ENCODE measurements around the gene LMBRD2. TPM values are rescaled to one million over a fixed set of nuclear protein-coding genes. Genes with fewer than 3 reads are reported as not detected.

The LMBRD2 gene
- polyA plus RNA-seq, 3 donors = 2.1 to 6.4 (median 2.3) TPM

DNA sequence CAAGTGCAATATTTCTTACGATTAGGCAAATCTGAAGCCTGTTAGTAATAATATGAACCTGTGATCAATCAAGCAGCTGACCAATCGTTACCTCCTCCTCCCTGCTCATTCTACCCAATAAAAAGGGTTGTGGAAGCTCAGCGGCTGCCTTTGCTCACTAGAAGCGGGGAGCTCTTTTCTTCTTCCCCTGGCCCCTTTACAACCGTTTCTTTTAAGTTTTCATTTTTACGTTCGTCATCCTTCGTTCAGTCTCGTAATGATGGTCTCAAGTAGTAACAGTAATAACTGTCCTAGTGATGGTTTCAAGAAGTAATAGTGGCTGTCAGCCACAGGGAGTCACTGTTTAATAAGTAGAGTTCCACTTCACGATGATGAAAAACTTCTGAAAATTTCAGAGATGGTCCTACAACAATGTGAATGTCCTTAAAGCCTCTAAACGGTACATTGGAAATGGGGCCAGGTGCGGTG, 91.2 kb downstream of the LMBRD2 start:
- H2AFZ ChIP-seq (ENCODE audit: insufficient read depth, low read depth, low read length, poor library complexity, severe bottlenecking) = no peak overlapping the region
- no peaks in the 10 kb centered on the region for H3K27me3 ChIP-seq (ENCODE audit: control insufficient read depth in 2 of 2, insufficient read depth in 2 of 2, low read length in 2 of 2)
- WGBS (ENCODE audit: insufficient coverage) = 79% methylated on average over 3 of the region's 12 CpGs
- no peaks in the 10 kb centered on the region for H4K20me1 ChIP-seq (ENCODE audit: insufficient read depth, low read length)
- no peak for DNase-seq
- TF ChIP-seq, protein P1, sequence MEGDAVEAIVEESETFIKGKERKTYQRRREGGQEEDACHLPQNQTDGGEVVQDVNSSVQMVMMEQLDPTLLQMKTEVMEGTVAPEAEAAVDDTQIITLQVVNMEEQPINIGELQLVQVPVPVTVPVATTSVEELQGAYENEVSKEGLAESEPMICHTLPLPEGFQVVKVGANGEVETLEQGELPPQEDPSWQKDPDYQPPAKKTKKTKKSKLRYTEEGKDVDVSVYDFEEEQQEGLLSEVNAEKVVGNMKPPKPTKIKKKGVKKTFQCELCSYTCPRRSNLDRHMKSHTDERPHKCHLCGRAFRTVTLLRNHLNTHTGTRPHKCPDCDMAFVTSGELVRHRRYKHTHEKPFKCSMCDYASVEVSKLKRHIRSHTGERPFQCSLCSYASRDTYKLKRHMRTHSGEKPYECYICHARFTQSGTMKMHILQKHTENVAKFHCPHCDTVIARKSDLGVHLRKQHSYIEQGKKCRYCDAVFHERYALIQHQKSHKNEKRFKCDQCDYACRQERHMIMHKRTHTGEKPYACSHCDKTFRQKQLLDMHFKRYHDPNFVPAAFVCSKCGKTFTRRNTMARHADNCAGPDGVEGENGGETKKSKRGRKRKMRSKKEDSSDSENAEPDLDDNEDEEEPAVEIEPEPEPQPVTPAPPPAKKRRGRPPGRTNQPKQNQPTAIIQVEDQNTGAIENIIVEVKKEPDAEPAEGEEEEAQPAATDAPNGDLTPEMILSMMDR (IDR thresholded peaks at IDR 0.05) = no peak
- no peak overlapping the region for H3K4me3 ChIP-seq (replicated peaks in 1 of 3; ENCODE audit: low read depth in 2 of 3, low read length in 3 of 3)
- no peak overlapping the region for H3K4me2 ChIP-seq (replicated peaks; ENCODE audit: extremely low read depth, low read length, poor library complexity, severe bottlenecking)
- peaks cover 1 to 6% (median 2%) of the 10 kb centered on the region in 3 donors for H3K27me3 Mint-ChIP-seq (ENCODE audit: low read depth in 3 of 3)
- no peak overlapping the region for H3K9ac ChIP-seq (ENCODE audit: insufficient read depth, low read length, poor library complexity, severe bottlenecking)
- no peaks in the 10 kb centered on the region for H3K4me1 ChIP-seq (ENCODE audit: control insufficient read depth in 1 of 2, insufficient read depth in 2 of 2, low read length in 2 of 2)
- no peaks in the 10 kb centered on the region for H3K79me2 ChIP-seq (ENCODE audit: insufficient read depth, low read length)
- no peaks in the 10 kb centered on the region for H3K36me3 Mint-ChIP-seq
- no peaks in the 10 kb centered on the region for H3K36me3 ChIP-seq (replicated peaks in 1 of 2; ENCODE audit: control insufficient read depth in 1 of 2, insufficient read depth in 2 of 2, low read length in 2 of 2)
- no peak overlapping the region for H3K27ac ChIP-seq (ENCODE audit: low read depth in 1 of 2, low read length in 2 of 2)
- H3K4me1 Mint-ChIP-seq = no peaks in the 10 kb centered on the region
- peaks cover 0 to 5% (median 0%) of the 10 kb centered on the region in 7 donors for H3K9me3 Mint-ChIP-seq
- H3K27ac Mint-ChIP-seq = no peak overlapping the region
- H3K9me3 ChIP-seq (replicated peaks in 1 of 2; ENCODE audit: control insufficient read depth in 1 of 2, insufficient read depth in 1 of 2, low read length in 2 of 2) = no peaks in the 10 kb centered on the region
- intact Hi-C loops (cut with micrococcal nuclease) = no loop called here
- no peak overlapping the region for H3K4me3 Mint-ChIP-seq

DNA sequence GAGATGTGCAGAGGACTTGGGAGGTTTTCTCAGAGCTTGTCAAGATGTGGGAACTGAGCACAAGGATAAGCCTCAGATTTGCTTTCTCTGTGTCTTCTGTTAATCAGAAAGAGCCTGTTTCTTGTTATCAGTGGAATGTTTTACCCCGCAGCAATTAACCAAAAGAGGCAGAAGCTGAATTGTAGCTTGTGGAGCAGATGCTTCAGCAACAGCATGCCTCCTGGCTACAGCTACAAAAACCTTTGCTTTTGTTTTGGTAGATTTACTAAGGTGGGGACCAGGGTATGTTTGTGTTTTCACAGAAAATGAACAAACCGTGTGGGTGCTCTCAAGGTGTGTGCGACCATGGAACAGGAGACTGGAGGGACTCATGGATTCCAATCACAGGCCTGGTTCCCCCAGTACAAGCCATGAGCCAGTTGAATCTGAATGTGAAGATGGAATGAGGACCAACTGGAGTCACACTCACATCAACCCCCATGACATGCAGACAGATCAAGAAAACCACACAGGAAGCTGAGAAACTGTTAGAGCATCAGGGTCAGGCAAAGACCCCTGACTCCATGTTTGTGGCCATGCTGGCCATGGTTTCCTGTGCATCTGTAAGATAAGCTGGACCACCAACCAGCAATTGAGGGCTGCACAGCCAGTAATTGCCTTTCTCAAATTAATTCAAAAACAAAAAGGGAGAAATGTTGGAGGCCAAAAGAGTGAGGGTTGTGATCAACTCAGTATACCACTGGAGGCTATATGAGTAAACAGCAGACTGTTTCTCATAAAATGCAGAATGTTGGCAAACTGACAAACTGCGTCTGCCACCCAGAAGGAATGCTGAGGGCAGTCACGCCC, 91.9 kb downstream of the LMBRD2 start:
- TF ChIP-seq, protein P1 (IDR thresholded peaks at IDR 0.05) = no peak

More for the DNA sequence above, 91.9 kb downstream of the LMBRD2 start:
- Histone ChIP-seq H3K4me1 (ENCODE audit: control insufficient read depth in 1 of 2, insufficient read depth in 2 of 2, low read length in 2 of 2) (no peaks in the 10 kb centered on the region), H2AFZ (ENCODE audit: insufficient read depth, low read depth, low read length, poor library complexity, severe bottlenecking) (no peak overlapping the region), H3K36me3 (replicated peaks in 1 of 2; ENCODE audit: control insufficient read depth in 1 of 2, insufficient read depth in 2 of 2, low read length in 2 of 2) (no peaks in the 10 kb centered on the region), H3K9ac (ENCODE audit: insufficient read depth, low read length, poor library complexity, severe bottlenecking) (no peak overlapping the region), H3K9me3 (replicated peaks in 1 of 2; ENCODE audit: control insufficient read depth in 1 of 2, insufficient read depth in 1 of 2, low read length in 2 of 2) (no peaks in the 10 kb centered on the region), H3K79me2 (ENCODE audit: insufficient read depth, low read length) (no peaks in the 10 kb centered on the region), H3K4me3 (replicated peaks in 1 of 3; ENCODE audit: low read depth in 2 of 3, low read length in 3 of 3) (no peak overlapping the region), H3K4me2 (replicated peaks; ENCODE audit: extremely low read depth, low read length, poor library complexity, severe bottlenecking) (no peak overlapping the region), H3K27ac (ENCODE audit: low read depth in 1 of 2, low read length in 2 of 2) (no peak overlapping the region), H4K20me1 (ENCODE audit: insufficient read depth, low read length) (no peaks in the 10 kb centered on the region), H3K27me3 (ENCODE audit: control insufficient read depth in 2 of 2, insufficient read depth in 2 of 2, low read length in 2 of 2) (no peaks in the 10 kb centered on the region)
- no peak overlapping the region for H3K27ac Mint-ChIP-seq
- 74% methylated on average over 3 of the region's 5 CpGs for WGBS (ENCODE audit: insufficient coverage)
- H3K27me3 Mint-ChIP-seq (ENCODE audit: low read depth in 3 of 3) = peaks cover 1 to 3% (median 2%) of the 10 kb centered on the region in 3 donors
- H3K4me1 Mint-ChIP-seq = peaks cover under 1% of the 10 kb centered on the region
- H3K9me3 Mint-ChIP-seq = peaks cover 0 to 5% (median 0%) of the 10 kb centered on the region in 7 donors
- no peak for DNase-seq
- H3K4me3 Mint-ChIP-seq = no peak overlapping the region
- intact Hi-C loops (cut with micrococcal nuclease) = no loop called here
- no peaks in the 10 kb centered on the region for H3K36me3 Mint-ChIP-seq
